ENCODE data around the gene TSN. TPM values are rescaled to one million over a fixed set of nuclear protein-coding genes. Genes with fewer than 3 reads are reported as not detected.

The TSN gene
- total RNA-seq, 1 experiment from 2014 or later: 70.4 TPM

DNA sequence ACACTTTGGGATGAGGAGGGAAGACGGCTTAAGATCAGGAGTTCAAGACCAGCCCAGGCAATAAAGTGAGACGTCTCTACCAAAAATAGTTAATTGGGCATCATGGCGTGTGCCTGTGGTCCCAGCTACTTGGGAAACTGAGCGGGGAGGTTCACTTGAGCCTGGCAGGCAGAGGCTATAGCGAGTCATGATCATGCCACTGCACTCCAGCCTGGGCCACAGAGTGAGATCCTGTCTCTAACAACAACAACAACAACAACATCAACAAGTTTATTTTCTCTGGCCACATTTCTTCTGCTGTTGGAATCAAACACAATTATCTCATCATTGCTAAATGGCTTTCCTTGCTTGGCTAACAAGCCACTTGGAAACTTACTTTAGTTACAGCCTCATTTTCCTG lies 32.1 kb upstream of the TSN start:
- Histone ChIP-seq H4K20me1 (ENCODE audit: insufficient read depth) (no peaks in the 10 kb centered on the region), H3K79me2 (ENCODE audit: low read depth) (no peaks in the 10 kb centered on the region), H3K4me3 (no peak overlapping the region), H3K4me2 (no peak overlapping the region), H3K4me1 (replicated peaks; ENCODE audit: insufficient read depth) (peaks cover 13% of the 10 kb centered on the region; the same call in 1 of the 2 replicates), H3K9me3 (ENCODE audit: insufficient read depth, low read depth) (no peaks in the 10 kb centered on the region), H3F3A (ENCODE audit: insufficient read depth, low read depth) (peaks cover 24% of the 10 kb centered on the region; the same call in 1 of the 2 replicates), H3K27me3 (ENCODE audit: insufficient read depth, low read depth) (no peaks in the 10 kb centered on the region), H3K9me2 (ENCODE audit: insufficient read depth) (no peaks in the 10 kb centered on the region), H2AFZ (no peak overlapping the region), H3K27ac (no peak overlapping the region), H3K36me3 (ENCODE audit: low read depth) (peaks cover 15% of the 10 kb centered on the region)
- intact Hi-C loops (cut with micrococcal nuclease; ENCODE audit: unreplicated experiment): no loop called here
- TF ChIP-seq, protein P1, sequence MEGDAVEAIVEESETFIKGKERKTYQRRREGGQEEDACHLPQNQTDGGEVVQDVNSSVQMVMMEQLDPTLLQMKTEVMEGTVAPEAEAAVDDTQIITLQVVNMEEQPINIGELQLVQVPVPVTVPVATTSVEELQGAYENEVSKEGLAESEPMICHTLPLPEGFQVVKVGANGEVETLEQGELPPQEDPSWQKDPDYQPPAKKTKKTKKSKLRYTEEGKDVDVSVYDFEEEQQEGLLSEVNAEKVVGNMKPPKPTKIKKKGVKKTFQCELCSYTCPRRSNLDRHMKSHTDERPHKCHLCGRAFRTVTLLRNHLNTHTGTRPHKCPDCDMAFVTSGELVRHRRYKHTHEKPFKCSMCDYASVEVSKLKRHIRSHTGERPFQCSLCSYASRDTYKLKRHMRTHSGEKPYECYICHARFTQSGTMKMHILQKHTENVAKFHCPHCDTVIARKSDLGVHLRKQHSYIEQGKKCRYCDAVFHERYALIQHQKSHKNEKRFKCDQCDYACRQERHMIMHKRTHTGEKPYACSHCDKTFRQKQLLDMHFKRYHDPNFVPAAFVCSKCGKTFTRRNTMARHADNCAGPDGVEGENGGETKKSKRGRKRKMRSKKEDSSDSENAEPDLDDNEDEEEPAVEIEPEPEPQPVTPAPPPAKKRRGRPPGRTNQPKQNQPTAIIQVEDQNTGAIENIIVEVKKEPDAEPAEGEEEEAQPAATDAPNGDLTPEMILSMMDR (conservative IDR thresholded peaks at IDR 0.05): no peak
- TF ChIP-seq EZH2 (IDR thresholded peaks at IDR 0.05; ENCODE audit: low read depth): no peak
- no TSS peak for BruUV-seq (replicated peaks)
- CTCF ChIA-PET: no interaction called here
- POLR2A ChIA-PET (ENCODE audit: unreplicated experiment): no interaction called here
- no peak for DNase-seq

DNA sequence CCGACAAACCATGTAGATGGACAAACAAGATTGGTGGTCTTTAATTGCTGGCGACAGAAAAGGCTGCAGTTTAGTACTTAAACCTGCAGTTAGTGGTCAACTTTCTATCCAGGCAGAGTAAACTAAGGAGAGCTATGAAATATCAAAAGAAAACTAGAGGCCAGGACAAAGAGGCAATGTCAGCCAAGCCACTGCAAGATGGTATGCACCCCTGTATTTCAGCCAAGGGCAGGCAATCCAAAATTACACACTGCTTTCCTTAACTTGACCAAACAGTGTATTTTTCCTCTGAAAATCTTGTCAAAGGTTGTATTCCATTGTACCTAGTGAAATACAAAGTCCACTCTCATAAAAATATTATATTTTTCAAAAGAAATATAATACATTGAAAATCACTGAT lies 28.1 kb upstream of the TSN start:
- POLR2A ChIA-PET (ENCODE audit: unreplicated experiment): no interaction called here
- DNase-seq: no peak
- Histone ChIP-seq H2AFZ (no peak overlapping the region), H3K4me2 (no peak overlapping the region), H3F3A (ENCODE audit: insufficient read depth, low read depth) (peaks cover 33% of the 10 kb centered on the region; the same call in 1 of the 2 replicates), H3K36me3 (ENCODE audit: low read depth) (peaks cover 51% of the 10 kb centered on the region), H3K4me3 (no peak overlapping the region), H3K27ac (no peak overlapping the region), H4K20me1 (ENCODE audit: insufficient read depth) (peaks cover 4% of the 10 kb centered on the region; the same call in 1 of the 2 replicates), H3K4me1 (replicated peaks; ENCODE audit: insufficient read depth) (peaks cover 6% of the 10 kb centered on the region; the same call in 1 of the 2 replicates), H3K79me2 (ENCODE audit: low read depth) (peaks cover 4% of the 10 kb centered on the region), H3K9me3 (ENCODE audit: insufficient read depth, low read depth) (no peaks in the 10 kb centered on the region), H3K27me3 (ENCODE audit: insufficient read depth, low read depth) (no peaks in the 10 kb centered on the region), H3K9me2 (ENCODE audit: insufficient read depth) (no peaks in the 10 kb centered on the region)
- TF ChIP-seq, protein P1 (conservative IDR thresholded peaks at IDR 0.05): no peak
- no peak for TF ChIP-seq EZH2 (IDR thresholded peaks at IDR 0.05; ENCODE audit: low read depth)
- intact Hi-C loops (cut with micrococcal nuclease; ENCODE audit: unreplicated experiment): no loop called here
- BruUV-seq (replicated peaks): no TSS peak
- CTCF ChIA-PET: no interaction called here

DNA sequence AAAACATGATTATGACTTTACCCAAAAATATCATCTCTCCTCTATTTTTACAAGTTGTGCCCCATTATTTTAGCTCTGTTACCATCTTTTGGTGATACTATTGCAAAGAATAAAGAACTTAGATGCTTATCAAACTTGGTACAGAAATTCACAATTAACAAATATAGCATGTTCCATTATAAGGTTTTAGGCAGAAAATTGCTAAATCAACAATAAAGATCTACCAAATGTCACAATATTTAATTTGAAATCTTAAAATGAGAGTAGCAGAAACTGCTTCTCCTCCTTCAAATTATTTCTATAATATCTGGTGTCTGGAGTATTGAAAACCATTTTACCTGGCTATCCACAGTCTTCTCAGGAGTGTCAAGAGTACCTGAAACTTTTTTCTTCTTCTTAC lies 27.5 kb upstream of the TSN start:
- intact Hi-C loops (cut with micrococcal nuclease; ENCODE audit: unreplicated experiment): no loop called here
- H3K36me3 ChIP-seq (ENCODE audit: low read depth): peaks cover 55% of the 10 kb centered on the region
- no peak overlapping the region for H3K4me2 ChIP-seq
- H4K20me1 ChIP-seq (ENCODE audit: insufficient read depth): peaks cover 6% of the 10 kb centered on the region; the same call in 1 of the 2 replicates
- ChIA-PET POLR2A (ENCODE audit: unreplicated experiment) (interaction anchor here (0.6 kb wide), 1 partner anchor 295 kb away, joined by 3 read pairs; no protein-coding TSS in a partner anchor), CTCF (no interaction called here)
- H3F3A ChIP-seq (ENCODE audit: insufficient read depth, low read depth): peaks cover 35% of the 10 kb centered on the region; the same call in 1 of the 2 replicates
- no peak overlapping the region for H2AFZ ChIP-seq
- no peaks in the 10 kb centered on the region for H3K9me2 ChIP-seq (ENCODE audit: insufficient read depth)
- peaks cover 10% of the 10 kb centered on the region for H3K79me2 ChIP-seq (ENCODE audit: low read depth)
- TF ChIP-seq, protein P1 (conservative IDR thresholded peaks at IDR 0.05): no peak
- no peak for TF ChIP-seq EZH2 (IDR thresholded peaks at IDR 0.05; ENCODE audit: low read depth)
- DNase-seq: no peak
- no peak overlapping the region for H3K4me3 ChIP-seq
- H3K27ac ChIP-seq: no peak overlapping the region
- no peaks in the 10 kb centered on the region for H3K9me3 ChIP-seq (ENCODE audit: insufficient read depth, low read depth)
- H3K4me1 ChIP-seq (replicated peaks; ENCODE audit: insufficient read depth): 0 out of 2 replicates have a peak, but pooled peaks cover under 1% of the 10 kb centered on the region
- BruUV-seq (replicated peaks): no TSS peak
- no peaks in the 10 kb centered on the region for H3K27me3 ChIP-seq (ENCODE audit: insufficient read depth, low read depth)

Measured in PC-9 (cell line).